GM23248 (cell line): Measurements from ENCODE around the gene FAAP24. TPM values are rescaled to one million over a fixed set of nuclear protein-coding genes. Genes with fewer than 3 reads are reported as not detected.

Source experiments
- DNase-seq: peaks from one replicate; pipeline ENCODE4 v3.0.0-alpha.2; 2015
- H2AFZ ChIP-seq: fragments of 200-600 bp; sonication (generic); 2 replicates; pipeline ENCODE4 v1.6.1; 2016; ENCODE audit warnings: antibody characterized with exemption
- H3F3A ChIP-seq: fragments of 200-600 bp; sonication (generic); 2 replicates; pipeline ENCODE4 v1.6.1; 2016; ENCODE audit warnings: mild to moderate bottlenecking, antibody characterized with exemption, mixed run types; ENCODE audit not compliant: insufficient read depth
- H3K27ac ChIP-seq: fragments of 200-600 bp; sonication (generic); 2 replicates; pipeline ENCODE4 v1.5.1; 2016; ENCODE audit warnings: mild to moderate bottlenecking
- H3K27me3 ChIP-seq: fragments of 200-600 bp; sonication (generic); replicated peaks from 2 replicates; pipeline ENCODE4 v1.6.1; 2016; ENCODE audit warnings: mild to moderate bottlenecking; ENCODE audit not compliant: insufficient read depth
- H3K36me3 ChIP-seq: fragments of 200-600 bp; sonication (generic); 2 replicates; pipeline ENCODE4 v1.6.1; 2016; ENCODE audit warnings: low read depth, mild to moderate bottlenecking
- H3K4me1 ChIP-seq: fragments of 200-600 bp; sonication (generic); 2 replicates; pipeline ENCODE4 v1.6.1; 2016; ENCODE audit warnings: mild to moderate bottlenecking; ENCODE audit not compliant: insufficient read depth
- H3K4me2 ChIP-seq: fragments of 200-600 bp; sonication (generic); one replicate; pipeline ENCODE4 v1.6.1; 2016; ENCODE audit warnings: mild to moderate bottlenecking; ENCODE audit not compliant: unreplicated experiment
- H3K4me3 ChIP-seq: fragments of 200-600 bp; sonication (generic); 2 replicates; pipeline ENCODE4 v1.5.1; 2016; ENCODE audit warnings: mild to moderate bottlenecking
- H3K79me2 ChIP-seq: fragments of 200-600 bp; sonication (generic); 2 replicates; pipeline ENCODE4 v1.6.1; 2016; ENCODE audit warnings: mild to moderate bottlenecking; ENCODE audit not compliant: insufficient read depth
- H3K9ac ChIP-seq: fragments of 200-600 bp; sonication (generic); 2 replicates; pipeline ENCODE4 v1.6.1; 2016; ENCODE audit warnings: mild to moderate bottlenecking
- H3K9me2 ChIP-seq: fragments of 200-600 bp; sonication (generic); 2 replicates; pipeline ENCODE4 v1.6.1; 2016; ENCODE audit warnings: mixed run types, mild to moderate bottlenecking, moderate library complexity; ENCODE audit not compliant: insufficient read depth
- H3K9me3 ChIP-seq: fragments of 200-600 bp; sonication (generic); one replicate; pipeline ENCODE4 v1.6.1; 2017; ENCODE audit warnings: low read depth
- H4K20me1 ChIP-seq: fragments of 200-600 bp; sonication (generic); 2 replicates; pipeline ENCODE4 v1.6.0; 2016; ENCODE audit not compliant: insufficient read depth
- EZH2 ChIP-seq: fragments of 200-600 bp; sonication (generic); IDR thresholded peaks from 2 replicates; pipeline ENCODE4 v1.6.1; 2018; ENCODE audit warnings: antibody characterized with exemption, mild to moderate bottlenecking; ENCODE audit not compliant: insufficient read depth, poor library complexity, severe bottlenecking
- EZH2phosphoT487 ChIP-seq: fragments of 200-600 bp; sonication (generic); IDR thresholded peaks from 2 replicates; pipeline ENCODE4 v1.6.1; 2018; ENCODE audit warnings: antibody characterized with exemption, moderate library complexity, mild to moderate bottlenecking, low read depth; ENCODE audit not compliant: insufficient read depth
- WGBS, 2 experiments: methylation state at CpG; one replicate each; pipeline ENCODE4 v1.1.6; 2015 to 2017; ENCODE audit warnings: low lambda C conversion rate in 2 of 2, low coverage in 1 of 2; ENCODE audit errors: missing lambda C conversion rate in 2 of 2; 5-methylcytosine and 5-hydroxymethylcytosine counted together
- in situ Hi-C: fragments of 300-500 bp; cut with MboI; formaldehyde crosslinking; loops from 2 replicates; pipeline ENCODE4 v1.15.0; 2020
- polyA plus RNA-seq: library from polyadenylated mRNA; unstranded; fragments of >200 nt; fragmentation: Nextera tagmentation; extraction: Ambion mirVana; gene quantifications from 2 replicates; pipeline ENCODE4 v1.2.1, GENCODE V29; 2016
- total RNA-seq: library from RNA; depleted of rRNA; stranded (reverse); fragments of >200 nt; shearing (Covaris generic); gene quantifications from 2 replicates; pipeline ENCODE4 v1.2.3, GENCODE V29; 2014

Gene FAAP24
- total and polyA plus RNA-seq, 2 experiments from 2014 or later, result 1.3 to 5.8 TPM

DNA sequence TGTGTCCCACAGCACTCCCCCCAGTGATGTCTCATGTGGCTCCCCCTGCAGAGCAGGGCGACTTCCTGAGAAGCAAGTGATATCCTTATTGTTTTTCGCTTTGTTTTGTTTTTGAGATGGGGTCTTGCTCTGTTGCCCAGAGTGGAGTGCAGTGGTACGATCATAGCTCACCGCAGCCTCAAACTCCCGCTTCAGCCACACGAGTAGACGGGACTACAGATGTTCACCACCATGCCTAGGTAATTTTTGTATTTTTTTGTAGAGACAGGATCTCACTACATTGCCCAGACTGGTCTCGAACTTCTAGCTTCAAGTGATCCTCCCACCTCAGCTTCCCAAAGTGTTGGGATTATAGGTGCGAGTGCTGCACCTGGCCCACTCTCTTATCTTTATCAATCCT is 5.3 kb upstream of the FAAP24 start:
- in situ Hi-C loops, result no loop called here
- H3K4me3 ChIP-seq, result no peak overlapping the region
- H3K27me3 ChIP-seq, result no peaks in the 10 kb centered on the region
- TF ChIP-seq EZH2 (no peak), EZH2phosphoT487 (no peak)
- peaks cover 41% of the 10 kb centered on the region for H3K79me2 ChIP-seq
- H3K27ac ChIP-seq, result no peak overlapping the region
- no peak overlapping the region for H3K4me2 ChIP-seq
- H3K36me3 ChIP-seq, result no peaks in the 10 kb centered on the region; the same call in 1 of the 2 replicates
- H2AFZ ChIP-seq, result no peak overlapping the region
- no peak for DNase-seq
- H3K9ac ChIP-seq, result no peak overlapping the region
- H4K20me1 ChIP-seq, result no peaks in the 10 kb centered on the region
- H3F3A ChIP-seq, result no peaks in the 10 kb centered on the region
- H3K4me1 ChIP-seq, result peaks cover 8% of the 10 kb centered on the region; the same call in 1 of the 2 replicates
- no peaks in the 10 kb centered on the region for H3K9me3 ChIP-seq
- WGBS, 2 experiments, result 97 to 99% methylated on average over 9 of the region's 9 CpGs
- no peaks in the 10 kb centered on the region for H3K9me2 ChIP-seq

DNA sequence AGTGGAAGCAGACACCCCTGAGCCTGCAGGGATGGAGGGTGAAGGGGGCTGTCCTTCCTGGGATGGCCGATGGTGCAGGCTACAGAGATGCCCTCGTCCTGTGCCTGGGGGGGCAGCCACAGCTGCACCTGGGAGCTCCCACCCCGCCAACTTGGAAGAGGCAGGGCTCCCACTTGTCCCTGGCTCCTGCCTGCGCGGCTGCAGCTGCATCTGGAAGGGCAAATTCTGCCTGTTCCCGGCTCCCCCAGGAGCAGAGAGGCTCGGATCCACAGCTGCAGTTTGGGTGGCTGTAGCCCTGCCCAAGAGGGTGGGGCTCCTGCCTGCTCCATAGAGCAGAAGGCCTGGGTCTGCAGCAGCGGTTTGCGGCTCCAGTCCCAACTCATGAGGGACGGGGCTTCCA is 2.5 kb upstream of the FAAP24 start:
- no peak for DNase-seq
- WGBS, 2 experiments, result 82 to 85% methylated on average over 10 of the region's 10 CpGs
- no peak overlapping the region for H2AFZ ChIP-seq
- no peaks in the 10 kb centered on the region for H3K36me3 ChIP-seq
- peaks cover 8% of the 10 kb centered on the region; the same call in 1 of the 2 replicates for H3K4me1 ChIP-seq
- in situ Hi-C loops, result no loop called here
- TF ChIP-seq EZH2phosphoT487 (no peak), EZH2 (no peak)
- H3K9me3 ChIP-seq, result no peaks in the 10 kb centered on the region
- H3K27ac ChIP-seq, result no peak overlapping the region
- no peak overlapping the region for H3K4me3 ChIP-seq
- H3F3A ChIP-seq, result no peaks in the 10 kb centered on the region
- no peak overlapping the region for H3K9ac ChIP-seq
- H3K4me2 ChIP-seq, result no peak overlapping the region
- H3K9me2 ChIP-seq, result no peaks in the 10 kb centered on the region
- no peaks in the 10 kb centered on the region for H3K27me3 ChIP-seq
- no peaks in the 10 kb centered on the region for H4K20me1 ChIP-seq
- peaks cover 42% of the 10 kb centered on the region for H3K79me2 ChIP-seq

DNA sequence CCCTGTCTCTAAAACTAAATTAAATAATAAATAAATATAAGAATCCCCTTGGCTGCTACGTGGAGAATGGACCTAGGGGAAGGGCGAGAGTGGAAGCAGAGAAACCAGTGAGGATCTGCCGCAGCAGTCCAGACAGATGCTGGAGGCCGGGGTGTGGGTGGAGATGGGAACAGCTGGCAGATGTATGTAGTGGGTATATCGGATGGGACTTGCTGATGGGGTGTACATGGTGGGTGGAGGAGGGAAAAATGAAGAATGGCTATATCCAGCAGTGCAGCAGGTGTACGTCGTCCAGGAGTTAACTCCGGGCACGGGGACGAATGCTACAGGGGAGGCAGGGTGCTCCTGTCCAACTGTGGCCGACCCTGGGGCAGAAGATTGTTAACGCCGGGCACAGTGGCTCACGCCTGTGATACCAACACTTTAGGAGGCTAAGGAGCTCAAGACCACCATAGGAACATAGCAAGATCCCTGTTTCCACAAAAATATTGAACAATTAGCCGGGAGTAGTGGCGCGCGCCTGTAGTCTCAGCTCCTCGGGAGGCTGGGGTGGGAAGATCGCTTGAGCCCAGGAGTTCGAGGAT is 938 bp upstream of the FAAP24 start:
- Histone ChIP-seq H3K4me1 (peaks cover 8% of the 10 kb centered on the region; the same call in 1 of the 2 replicates), H3F3A (no peaks in the 10 kb centered on the region), H2AFZ (peak overlapping the region; percentile 84), H3K9me2 (no peaks in the 10 kb centered on the region), H3K27ac (peak overlapping the region; percentile 31; the same call in 1 of the 2 replicates), H3K79me2 (peaks cover 42% of the 10 kb centered on the region), H3K27me3 (no peaks in the 10 kb centered on the region), H3K9ac (peak overlapping the region; percentile 84), H3K36me3 (no peaks in the 10 kb centered on the region), H4K20me1 (no peaks in the 10 kb centered on the region), H3K4me3 (peak overlapping the region; percentile 87), H3K4me2 (peak overlapping the region; percentile 73), H3K9me3 (no peaks in the 10 kb centered on the region)
- in situ Hi-C loops, result loop anchor here (10.0 kb wide), 1 partner anchor 144 kb away; no protein-coding TSS in a partner anchor
- peak; percentile 25 for DNase-seq
- WGBS, 2 experiments, result 9 to 12% methylated on average over 21 of the region's 21 CpGs
- TF ChIP-seq EZH2phosphoT487, result no peak
- TF ChIP-seq EZH2, result no peak

DNA sequence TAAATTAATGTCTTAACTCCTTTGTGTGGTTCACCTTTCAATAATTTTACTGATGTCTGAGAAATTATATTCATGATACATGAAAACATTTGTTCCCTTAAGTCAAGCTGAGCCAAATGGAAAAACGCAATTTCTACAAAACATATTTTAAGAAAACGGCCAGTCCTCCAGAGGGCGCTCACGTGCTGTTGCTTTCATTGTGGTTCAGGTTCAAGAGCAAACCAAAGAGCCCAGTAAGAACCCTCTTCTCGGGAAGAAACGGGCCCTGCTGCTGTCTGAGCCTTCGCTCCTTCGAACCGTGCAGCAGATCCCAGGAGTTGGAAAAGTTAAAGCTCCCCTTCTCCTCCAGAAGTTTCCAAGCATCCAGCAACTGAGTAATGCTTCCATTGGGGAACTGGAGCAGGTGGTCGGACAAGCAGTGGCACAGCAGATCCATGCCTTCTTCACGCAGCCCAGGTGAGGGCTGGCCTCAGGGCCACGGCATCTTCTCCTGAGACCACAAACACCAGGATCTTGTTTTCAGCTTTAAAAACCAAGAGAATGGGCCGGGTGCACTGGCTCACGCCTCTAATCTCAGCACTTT is 4.3 kb downstream of the FAAP24 start:
- in situ Hi-C loops, result loop anchor here (10.0 kb wide), 1 partner anchor 138 kb away; no protein-coding TSS in a partner anchor
- TF ChIP-seq EZH2 (no peak), EZH2phosphoT487 (no peak)

More for the DNA sequence above, 4.3 kb downstream of the FAAP24 start:
- Histone ChIP-seq H3K27ac (no peak overlapping the region), H3K9me2 (no peaks in the 10 kb centered on the region), H2AFZ (no peak overlapping the region), H3F3A (no peaks in the 10 kb centered on the region), H3K36me3 (no peaks in the 10 kb centered on the region), H3K4me2 (no peak overlapping the region), H3K79me2 (peaks cover 4% of the 10 kb centered on the region), H4K20me1 (no peaks in the 10 kb centered on the region), H3K4me1 (no peaks in the 10 kb centered on the region), H3K4me3 (no peak overlapping the region), H3K9ac (no peak overlapping the region), H3K27me3 (no peaks in the 10 kb centered on the region), H3K9me3 (no peaks in the 10 kb centered on the region)
- DNase-seq, result peak; percentile 67
- 45 to 48% methylated on average over 14 of the region's 14 CpGs for WGBS, 2 experiments
